ENCODE measurements around the gene IGFBP4. TPM values are rescaled to one million over a fixed set of nuclear protein-coding genes. Genes with fewer than 3 reads are reported as not detected.

Gene IGFBP4
- total RNA-seq (100 to 1,000 TPM; 103 to 342 (median 129) TPM), polyA plus RNA-seq (100 to 1,000 TPM; 136 to 174 TPM)
- long read RNA-seq, donor 1, transcript IGFBP4-201 (4 exons, 2,200 nt): major isoform, 268 of 319 reads
- long read RNA-seq, donor 1, partial matches to known transcripts: 42 of 319 reads
- long read RNA-seq, donor 1, other reads (novel, unspliced or antisense): 9 of 319 reads
- long read RNA-seq, donor 2, transcript IGFBP4-201 (4 exons, 2,200 nt): major isoform, 80 of 148 reads
- long read RNA-seq, donor 2, partial matches to known transcripts: 53 of 148 reads
- long read RNA-seq, donor 2, other reads (novel, unspliced or antisense): 15 of 148 reads
- long read RNA-seq, donor 3, transcript IGFBP4-201 (4 exons, 2,200 nt): major isoform, 220 of 250 reads
- long read RNA-seq, donor 3, partial matches to known transcripts: 25 of 250 reads
- long read RNA-seq, donor 3, other reads (novel, unspliced or antisense): 5 of 250 reads

DNA sequence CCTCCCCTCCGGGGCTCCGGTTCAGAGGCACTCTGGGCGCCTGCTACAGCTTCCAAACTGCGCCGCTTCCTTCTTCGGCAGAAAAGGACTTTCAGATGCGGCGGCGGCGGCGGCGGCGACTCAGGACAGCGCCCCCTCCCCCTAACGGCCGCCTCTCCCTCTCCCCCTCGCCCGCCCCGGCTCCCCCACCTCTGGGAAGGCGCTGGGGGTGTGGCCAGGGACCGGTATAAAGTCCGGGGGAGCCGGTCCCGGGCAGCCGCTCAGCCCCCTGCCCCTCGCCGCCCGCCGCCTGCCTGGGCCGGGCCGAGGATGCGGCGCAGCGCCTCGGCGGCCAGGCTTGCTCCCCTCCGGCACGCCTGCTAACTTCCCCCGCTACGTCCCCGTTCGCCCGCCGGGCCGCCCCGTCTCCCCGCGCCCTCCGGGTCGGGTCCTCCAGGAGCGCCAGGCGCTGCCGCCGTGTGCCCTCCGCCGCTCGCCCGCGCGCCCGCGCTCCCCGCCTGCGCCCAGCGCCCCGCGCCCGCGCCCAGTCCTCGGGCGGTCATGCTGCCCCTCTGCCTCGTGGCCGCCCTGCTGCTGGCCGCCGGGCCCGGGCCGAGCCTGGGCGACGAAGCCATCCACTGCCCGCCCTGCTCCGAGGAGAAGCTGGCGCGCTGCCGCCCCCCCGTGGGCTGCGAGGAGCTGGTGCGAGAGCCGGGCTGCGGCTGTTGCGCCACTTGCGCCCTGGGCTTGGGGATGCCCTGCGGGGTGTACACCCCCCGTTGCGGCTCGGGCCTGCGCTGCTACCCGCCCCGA lies at the start of gene IGFBP4:
Gene IGFBP4 (plus strand): TSS at position 255 of the 792 bp plus-strand sequence. CDS start 286 bp downstream, at position 541.
- WGBS, 4 donors: 0 to 1% (median 1%) methylated on average over 2 to 98 of the region's 98 CpGs
- ATAC-seq (peak; percentile 55 to 77 (median 68)), DNase-seq (peak; percentile 83 to 92 (median 87))
- no peaks in the 10 kb centered on the region for H3K9me3 ChIP-seq
- peak within 1 kb of the TSS; percentile 86 to 98 (median 96) for H3K27ac ChIP-seq
- no peaks in the 10 kb centered on the region for H3K27me3 ChIP-seq
- intact Hi-C loops (cut with DNase I): loop anchor here in 9 of 10 donors (1.0 to 5.0 kb wide), 10 partner anchors 33 to 119 kb away; no protein-coding TSS in a partner anchor
- H3K4me3 ChIP-seq: peak within 1 kb of the TSS; percentile 46 to 92 (median 74)
- H3K4me1 ChIP-seq: peaks cover 0 to 53% (median 35%) of the 10 kb centered on the region in 12 donors
- TF ChIP-seq POLR2A (IDR thresholded peaks at IDR 0.05): peak in 1 of 2 donors; percentile 62
- TF ChIP-seq, protein P1, sequence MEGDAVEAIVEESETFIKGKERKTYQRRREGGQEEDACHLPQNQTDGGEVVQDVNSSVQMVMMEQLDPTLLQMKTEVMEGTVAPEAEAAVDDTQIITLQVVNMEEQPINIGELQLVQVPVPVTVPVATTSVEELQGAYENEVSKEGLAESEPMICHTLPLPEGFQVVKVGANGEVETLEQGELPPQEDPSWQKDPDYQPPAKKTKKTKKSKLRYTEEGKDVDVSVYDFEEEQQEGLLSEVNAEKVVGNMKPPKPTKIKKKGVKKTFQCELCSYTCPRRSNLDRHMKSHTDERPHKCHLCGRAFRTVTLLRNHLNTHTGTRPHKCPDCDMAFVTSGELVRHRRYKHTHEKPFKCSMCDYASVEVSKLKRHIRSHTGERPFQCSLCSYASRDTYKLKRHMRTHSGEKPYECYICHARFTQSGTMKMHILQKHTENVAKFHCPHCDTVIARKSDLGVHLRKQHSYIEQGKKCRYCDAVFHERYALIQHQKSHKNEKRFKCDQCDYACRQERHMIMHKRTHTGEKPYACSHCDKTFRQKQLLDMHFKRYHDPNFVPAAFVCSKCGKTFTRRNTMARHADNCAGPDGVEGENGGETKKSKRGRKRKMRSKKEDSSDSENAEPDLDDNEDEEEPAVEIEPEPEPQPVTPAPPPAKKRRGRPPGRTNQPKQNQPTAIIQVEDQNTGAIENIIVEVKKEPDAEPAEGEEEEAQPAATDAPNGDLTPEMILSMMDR (IDR thresholded peaks at IDR 0.05): peak in 11 of 12 donors; percentile 12 to 56 (median 38)
- no peaks in the 10 kb centered on the region for H3K36me3 ChIP-seq

DNA sequence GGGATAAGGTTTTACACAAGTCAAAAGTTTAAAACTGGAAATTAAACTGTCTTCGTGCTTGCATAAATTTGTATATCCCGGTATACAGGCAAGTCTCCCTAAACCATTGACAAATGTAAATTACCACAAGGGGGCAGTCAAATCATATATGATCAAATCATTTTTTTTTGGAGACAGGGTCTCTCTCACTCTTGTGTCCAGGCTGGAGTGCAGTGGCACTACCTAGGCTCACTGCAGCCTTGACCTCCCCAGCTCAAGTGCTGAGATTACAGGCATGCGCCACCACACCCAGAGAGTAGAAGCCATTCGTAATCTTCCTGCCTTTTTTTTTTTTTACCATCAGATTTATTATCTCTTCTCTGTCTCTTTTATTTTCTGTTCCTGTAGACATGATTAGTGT lies 44.1 kb upstream of the IGFBP4 start:
- Histone ChIP-seq H3K4me3 (no peak overlapping the region), H3K36me3 (peaks cover 0 to 20% (median 0%) of the 10 kb centered on the region in 9 donors), H3K4me1 (no peaks in the 10 kb centered on the region), H3K27me3 (no peaks in the 10 kb centered on the region), H3K27ac (no peak overlapping the region), H3K9me3 (no peaks in the 10 kb centered on the region)
- intact Hi-C loops (cut with DNase I): loop anchor here in 9 of 10 donors (1.0 to 5.0 kb wide), 10 partner anchors 37 to 163 kb away; partner anchors contain the start of gene GJD3 (in 1 of the 9)
- TF ChIP-seq, protein P1 (IDR thresholded peaks at IDR 0.05): peak; percentile 49 to 74 (median 58)
- TF ChIP-seq POLR2A (IDR thresholded peaks at IDR 0.05): no peak
- WGBS, 4 donors: 53 to 64% (median 55%) methylated on average over 4 of the region's 4 CpGs
- ATAC-seq: peak in 2 of 4 donors; percentile 44 to 70
- DNase-seq: no peak

DNA sequence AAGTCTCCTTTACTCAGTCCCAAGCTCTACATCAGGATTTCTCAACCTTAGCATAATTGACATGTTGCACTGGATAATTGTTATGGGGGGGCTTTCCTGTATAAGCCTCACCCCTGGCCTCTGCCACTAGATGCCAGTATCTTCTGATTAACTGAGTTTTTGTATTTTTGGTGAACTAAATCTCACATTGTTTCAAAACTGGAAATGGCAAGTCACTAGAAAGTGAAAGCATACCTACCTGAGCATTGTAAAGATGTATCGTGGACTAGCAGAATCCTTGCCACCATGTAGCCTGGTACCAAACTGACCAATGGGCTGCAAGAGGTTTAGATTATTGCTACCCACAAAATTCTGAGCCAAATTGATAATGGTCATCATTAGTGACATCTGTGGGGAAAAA lies 40.6 kb upstream of the IGFBP4 start:
- H3K4me3 ChIP-seq: no peak overlapping the region
- no peak for DNase-seq
- H3K36me3 ChIP-seq: peaks cover 0 to 21% (median 0%) of the 10 kb centered on the region in 9 donors
- intact Hi-C loops (cut with DNase I): loop anchor here in 2 of 10 donors (5.0 kb wide), 4 partner anchors 40 to 130 kb away; partner anchors contain the start of genes GJD3 (in 2 of the 2) and IGFBP4 (in 1 of the 2)
- H3K4me1 ChIP-seq: no peaks in the 10 kb centered on the region
- H3K27ac ChIP-seq: no peak overlapping the region
- TF ChIP-seq, protein P1 (IDR thresholded peaks at IDR 0.05): no peak
- TF ChIP-seq POLR2A (IDR thresholded peaks at IDR 0.05): no peak
- 68 to 95% (median 92%) methylated on average over 1 of the region's 1 CpG for WGBS, 4 donors
- no peaks in the 10 kb centered on the region for H3K9me3 ChIP-seq
- no peaks in the 10 kb centered on the region for H3K27me3 ChIP-seq
- ATAC-seq: no peak

Data from heart left ventricle (tissue), 16 donors.